ENCODE results near the gene HSBP1L1.
"Not testable (repeated sequence)": the region's sequence is repeated elsewhere in the genome, so short reads cannot be mapped to it uniquely, and the experiment has no call there.

Gene HSBP1L1

DNA sequence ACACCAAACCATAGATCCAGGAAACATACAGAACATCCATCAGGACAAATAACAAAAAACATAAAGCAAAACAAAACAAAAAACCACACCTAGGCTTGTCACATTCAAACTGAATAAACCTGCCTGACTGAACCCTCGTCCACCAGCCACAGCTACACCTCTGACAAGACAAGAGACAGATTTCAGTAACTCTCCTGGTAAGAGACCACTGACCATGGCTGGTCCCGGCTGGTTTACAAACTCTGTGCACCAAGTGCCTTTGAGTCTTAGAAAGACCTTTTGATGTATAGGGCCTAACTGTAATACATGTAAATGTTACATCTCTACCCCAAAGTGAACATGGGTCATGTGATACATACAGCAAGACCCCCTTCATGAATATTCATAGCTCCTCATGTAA, 8.2 kb upstream of the HSBP1L1 start:
- Histone ChIP-seq H4K20me1 (ENCODE audit: low read depth, low read length) (no peaks in the 10 kb centered on the region), H3K9me2 (replicated peaks; ENCODE audit: insufficient read depth, low read length) (no peaks in the 10 kb centered on the region)

DNA sequence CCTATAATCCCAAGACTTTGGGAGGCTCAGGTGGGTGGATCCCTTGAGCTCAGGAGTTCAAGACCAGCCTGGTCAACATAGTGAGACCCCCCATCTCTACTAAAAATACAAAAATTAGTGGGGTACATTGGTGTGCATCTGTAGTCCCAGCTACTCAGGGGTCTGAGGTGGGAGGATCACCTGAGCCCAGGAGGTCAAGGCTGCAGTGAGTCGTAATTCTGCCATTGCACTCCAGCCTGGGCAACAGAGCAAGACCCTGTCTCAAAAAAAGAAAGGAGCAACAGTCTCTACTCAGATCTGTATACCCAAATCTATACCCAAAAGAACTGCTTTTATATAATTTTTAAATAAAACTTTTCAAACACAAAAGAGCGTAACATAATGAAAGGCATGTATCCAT, 5.5 kb upstream of the HSBP1L1 start:
- H3K27ac ChIP-seq (ENCODE audit: low read depth, low read length) = no peak overlapping the region

More for the DNA sequence above, 8.2 kb upstream of the HSBP1L1 start:
- Histone ChIP-seq H3K9ac (ENCODE audit: low read length) (no peak overlapping the region), H2AFZ (ENCODE audit: low read depth, low read length, severe bottlenecking) (no peak overlapping the region), H3K27ac (ENCODE audit: low read depth, low read length) (no peak overlapping the region), H3K4me3 (ENCODE audit: insufficient read depth, low read length, poor library complexity, severe bottlenecking) (no peak overlapping the region), H3K9me3 (ENCODE audit: insufficient read depth, low read length) (no peaks in the 10 kb centered on the region), H3K36me3 (ENCODE audit: low read length) (no peaks in the 10 kb centered on the region), H3K4me2 (ENCODE audit: low read depth, low read length, poor library complexity, severe bottlenecking) (no peak overlapping the region), H3F3A (ENCODE audit: insufficient read depth) (no peaks in the 10 kb centered on the region), H3K79me2 (ENCODE audit: insufficient read depth, low read length) (no peaks in the 10 kb centered on the region), H3K27me3 (ENCODE audit: low read length) (no peaks in the 10 kb centered on the region)
- TF ChIP-seq, protein P1, sequence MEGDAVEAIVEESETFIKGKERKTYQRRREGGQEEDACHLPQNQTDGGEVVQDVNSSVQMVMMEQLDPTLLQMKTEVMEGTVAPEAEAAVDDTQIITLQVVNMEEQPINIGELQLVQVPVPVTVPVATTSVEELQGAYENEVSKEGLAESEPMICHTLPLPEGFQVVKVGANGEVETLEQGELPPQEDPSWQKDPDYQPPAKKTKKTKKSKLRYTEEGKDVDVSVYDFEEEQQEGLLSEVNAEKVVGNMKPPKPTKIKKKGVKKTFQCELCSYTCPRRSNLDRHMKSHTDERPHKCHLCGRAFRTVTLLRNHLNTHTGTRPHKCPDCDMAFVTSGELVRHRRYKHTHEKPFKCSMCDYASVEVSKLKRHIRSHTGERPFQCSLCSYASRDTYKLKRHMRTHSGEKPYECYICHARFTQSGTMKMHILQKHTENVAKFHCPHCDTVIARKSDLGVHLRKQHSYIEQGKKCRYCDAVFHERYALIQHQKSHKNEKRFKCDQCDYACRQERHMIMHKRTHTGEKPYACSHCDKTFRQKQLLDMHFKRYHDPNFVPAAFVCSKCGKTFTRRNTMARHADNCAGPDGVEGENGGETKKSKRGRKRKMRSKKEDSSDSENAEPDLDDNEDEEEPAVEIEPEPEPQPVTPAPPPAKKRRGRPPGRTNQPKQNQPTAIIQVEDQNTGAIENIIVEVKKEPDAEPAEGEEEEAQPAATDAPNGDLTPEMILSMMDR (IDR thresholded peaks at IDR 0.05; ENCODE audit: insufficient read depth, low read length, poor library complexity, severe bottlenecking) = no peak
- no peak for TF ChIP-seq EZH2phosphoT487 (conservative IDR thresholded peaks at IDR 0.05; ENCODE audit: low read length)

DNA sequence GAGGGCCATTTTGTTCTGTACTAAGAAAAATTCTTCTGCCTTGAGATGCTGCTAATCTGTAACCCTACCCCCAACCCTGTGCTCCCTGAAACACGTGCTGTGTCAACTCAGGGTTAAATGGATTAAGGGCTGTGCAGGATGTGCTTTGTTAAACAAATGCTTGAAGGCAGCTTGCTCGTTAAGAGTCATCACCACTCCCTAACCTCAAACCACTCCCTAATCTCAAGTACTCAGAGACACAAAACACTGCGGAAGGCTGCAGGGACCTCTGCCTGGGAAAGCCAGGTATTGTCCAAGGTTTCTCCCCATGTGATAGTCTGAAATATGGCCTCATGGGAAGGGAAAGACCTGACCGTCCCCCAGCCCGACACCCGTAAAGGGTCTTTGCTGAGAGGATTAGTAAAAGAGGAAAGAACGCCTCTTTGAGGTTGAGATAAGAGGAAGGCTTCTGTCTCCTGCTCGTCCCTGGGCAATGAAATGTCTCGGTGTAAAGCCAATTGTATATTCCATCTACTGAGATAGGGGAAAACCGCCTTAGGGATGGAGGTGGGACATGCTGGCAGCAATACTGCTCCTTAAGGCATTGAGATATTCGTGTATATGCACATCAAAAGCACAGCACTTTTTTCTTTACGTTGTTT, 4.2 kb upstream of the HSBP1L1 start:
- H4K20me1 ChIP-seq (ENCODE audit: low read depth, low read length); H3K79me2 ChIP-seq (ENCODE audit: insufficient read depth, low read length); H3K36me3 ChIP-seq (ENCODE audit: low read length); H3F3A ChIP-seq (ENCODE audit: insufficient read depth); H3K9ac ChIP-seq (ENCODE audit: low read length); H2AFZ ChIP-seq (ENCODE audit: low read depth, low read length, severe bottlenecking); H3K4me3 ChIP-seq (ENCODE audit: insufficient read depth, low read length, poor library complexity, severe bottlenecking); H3K9me2 ChIP-seq (replicated peaks; ENCODE audit: insufficient read depth, low read length); H3K27me3 ChIP-seq (ENCODE audit: low read length); H3K27ac ChIP-seq (ENCODE audit: low read depth, low read length); H3K9me3 ChIP-seq (ENCODE audit: insufficient read depth, low read length); H3K4me2 ChIP-seq (ENCODE audit: low read depth, low read length, poor library complexity, severe bottlenecking): not testable (repeated sequence)

More for the DNA sequence above, 5.5 kb upstream of the HSBP1L1 start:
- Histone ChIP-seq H3K9me2 (replicated peaks; ENCODE audit: insufficient read depth, low read length) (no peaks in the 10 kb centered on the region), H3K36me3 (ENCODE audit: low read length) (no peaks in the 10 kb centered on the region), H2AFZ (ENCODE audit: low read depth, low read length, severe bottlenecking) (no peak overlapping the region), H3K4me3 (ENCODE audit: insufficient read depth, low read length, poor library complexity, severe bottlenecking) (no peak overlapping the region), H3K79me2 (ENCODE audit: insufficient read depth, low read length) (no peaks in the 10 kb centered on the region), H3K27me3 (ENCODE audit: low read length) (no peaks in the 10 kb centered on the region), H3F3A (ENCODE audit: insufficient read depth) (no peaks in the 10 kb centered on the region), H3K9me3 (ENCODE audit: insufficient read depth, low read length) (no peaks in the 10 kb centered on the region), H4K20me1 (ENCODE audit: low read depth, low read length) (no peaks in the 10 kb centered on the region), H3K9ac (ENCODE audit: low read length) (no peak overlapping the region), H3K4me2 (ENCODE audit: low read depth, low read length, poor library complexity, severe bottlenecking) (no peak overlapping the region)
- TF ChIP-seq, protein P1 (IDR thresholded peaks at IDR 0.05; ENCODE audit: insufficient read depth, low read length, poor library complexity, severe bottlenecking) = no peak
- no peak for TF ChIP-seq EZH2phosphoT487 (conservative IDR thresholded peaks at IDR 0.05; ENCODE audit: low read length)

DNA sequence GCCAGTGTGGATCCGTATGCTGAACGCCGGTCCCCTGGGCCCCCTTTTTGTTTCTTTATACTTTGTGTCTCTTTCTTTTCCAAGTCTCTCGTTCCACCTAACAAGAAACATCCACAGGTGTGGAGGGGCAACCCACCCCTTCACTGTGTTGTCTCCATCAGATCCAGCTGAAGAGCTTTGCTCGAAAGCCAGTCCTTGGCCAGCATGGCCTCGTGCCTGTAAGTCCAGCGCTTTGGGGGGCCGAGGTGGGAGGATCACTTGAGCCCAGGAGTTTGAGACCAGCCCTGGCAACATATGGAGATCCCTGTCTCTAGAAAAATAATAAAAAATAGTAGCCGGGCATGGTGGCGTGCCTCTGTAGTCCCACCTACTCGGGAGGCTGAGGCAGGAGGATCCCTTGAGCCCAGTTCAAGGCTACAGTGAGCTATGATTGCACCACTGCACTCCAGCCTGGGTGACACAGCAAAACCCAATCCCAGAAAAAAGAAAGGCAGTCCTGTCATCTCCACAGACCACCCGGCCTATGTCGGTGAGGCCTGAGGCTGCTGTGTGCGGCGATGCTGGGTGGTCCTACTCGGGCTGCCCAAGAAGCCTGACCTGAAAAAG, 3.4 kb upstream of the HSBP1L1 start:
- H3K9me2 ChIP-seq (replicated peaks; ENCODE audit: insufficient read depth, low read length) = no peaks in the 10 kb centered on the region
- H3K27me3 ChIP-seq (ENCODE audit: low read length) = no peaks in the 10 kb centered on the region
- no peak overlapping the region for H3K27ac ChIP-seq (ENCODE audit: low read depth, low read length)
- no peak for TF ChIP-seq EZH2phosphoT487 (conservative IDR thresholded peaks at IDR 0.05; ENCODE audit: low read length)
- TF ChIP-seq, protein P1 (IDR thresholded peaks at IDR 0.05; ENCODE audit: insufficient read depth, low read length, poor library complexity, severe bottlenecking) = no peak
- no peak overlapping the region for H3K4me3 ChIP-seq (ENCODE audit: insufficient read depth, low read length, poor library complexity, severe bottlenecking)
- no peak overlapping the region for H3K4me2 ChIP-seq (ENCODE audit: low read depth, low read length, poor library complexity, severe bottlenecking)
- H4K20me1 ChIP-seq (ENCODE audit: low read depth, low read length) = no peaks in the 10 kb centered on the region
- no peaks in the 10 kb centered on the region for H3K36me3 ChIP-seq (ENCODE audit: low read length)
- no peak overlapping the region for H2AFZ ChIP-seq (ENCODE audit: low read depth, low read length, severe bottlenecking)
- H3K9ac ChIP-seq (ENCODE audit: low read length) = no peak overlapping the region
- no peaks in the 10 kb centered on the region for H3K9me3 ChIP-seq (ENCODE audit: insufficient read depth, low read length)
- no peaks in the 10 kb centered on the region for H3K79me2 ChIP-seq (ENCODE audit: insufficient read depth, low read length)
- H3F3A ChIP-seq (ENCODE audit: insufficient read depth) = no peaks in the 10 kb centered on the region

Data from SU-DHL-6 (cell line).